ENCODE data around the gene OGFR.

OGFR gene

DNA sequence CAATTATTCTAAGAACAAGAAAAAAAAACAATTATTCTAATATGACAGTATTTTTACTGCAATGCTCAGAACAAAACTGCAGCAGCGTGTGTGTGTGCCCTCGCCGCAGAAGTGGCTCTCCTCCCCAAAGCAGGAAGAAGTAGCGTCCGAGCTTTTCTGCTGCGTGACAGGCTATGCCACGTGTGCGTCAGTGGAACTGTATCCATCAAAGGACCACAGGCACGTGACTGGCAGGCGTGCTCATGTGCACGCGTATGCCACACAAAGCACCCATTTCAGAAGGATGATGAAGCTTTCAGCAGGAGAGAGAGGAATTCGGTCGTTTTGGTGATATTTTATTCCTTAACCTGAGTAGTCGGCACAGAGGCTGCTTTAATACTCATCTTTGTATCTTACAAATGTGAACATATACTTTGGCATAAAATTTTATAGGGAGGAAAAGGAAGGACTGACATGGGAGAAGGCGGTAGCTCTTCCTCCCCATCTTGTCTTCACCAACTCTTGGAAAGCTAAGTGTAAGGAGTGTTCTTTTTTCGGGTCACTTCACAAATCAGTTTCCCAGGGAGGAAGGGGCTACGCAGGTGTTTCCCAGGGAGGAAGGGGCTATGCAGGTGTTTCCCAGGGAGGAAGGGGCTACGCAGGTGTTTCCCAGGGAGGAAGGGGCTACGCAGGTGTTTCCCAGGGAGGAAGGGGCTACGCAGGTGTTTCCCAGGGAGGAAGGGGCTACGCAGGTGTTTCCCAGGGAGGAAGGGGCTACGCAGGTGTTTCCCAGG lies 53.6 kb downstream of the OGFR start:
- Histone ChIP-seq H3K36me3 (ENCODE audit: control insufficient read depth, insufficient read depth, low read length) (peaks cover 3% of the 10 kb centered on the region; the same call in 1 of the 2 replicates), H3K4me3 (replicated peaks; ENCODE audit: low read depth, low read length) (no peak overlapping the region), H3K27me3 (replicated peaks; ENCODE audit: control insufficient read depth, insufficient read depth, low read length) (no peaks in the 10 kb centered on the region)
- DNase-seq (ENCODE audit: extremely low read depth, insufficient read length): no peak
- TF ChIP-seq, protein P1, sequence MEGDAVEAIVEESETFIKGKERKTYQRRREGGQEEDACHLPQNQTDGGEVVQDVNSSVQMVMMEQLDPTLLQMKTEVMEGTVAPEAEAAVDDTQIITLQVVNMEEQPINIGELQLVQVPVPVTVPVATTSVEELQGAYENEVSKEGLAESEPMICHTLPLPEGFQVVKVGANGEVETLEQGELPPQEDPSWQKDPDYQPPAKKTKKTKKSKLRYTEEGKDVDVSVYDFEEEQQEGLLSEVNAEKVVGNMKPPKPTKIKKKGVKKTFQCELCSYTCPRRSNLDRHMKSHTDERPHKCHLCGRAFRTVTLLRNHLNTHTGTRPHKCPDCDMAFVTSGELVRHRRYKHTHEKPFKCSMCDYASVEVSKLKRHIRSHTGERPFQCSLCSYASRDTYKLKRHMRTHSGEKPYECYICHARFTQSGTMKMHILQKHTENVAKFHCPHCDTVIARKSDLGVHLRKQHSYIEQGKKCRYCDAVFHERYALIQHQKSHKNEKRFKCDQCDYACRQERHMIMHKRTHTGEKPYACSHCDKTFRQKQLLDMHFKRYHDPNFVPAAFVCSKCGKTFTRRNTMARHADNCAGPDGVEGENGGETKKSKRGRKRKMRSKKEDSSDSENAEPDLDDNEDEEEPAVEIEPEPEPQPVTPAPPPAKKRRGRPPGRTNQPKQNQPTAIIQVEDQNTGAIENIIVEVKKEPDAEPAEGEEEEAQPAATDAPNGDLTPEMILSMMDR (IDR thresholded peaks at IDR 0.05; ENCODE audit: insufficient read depth, low read length, poor library complexity, severe bottlenecking): no peak

DNA sequence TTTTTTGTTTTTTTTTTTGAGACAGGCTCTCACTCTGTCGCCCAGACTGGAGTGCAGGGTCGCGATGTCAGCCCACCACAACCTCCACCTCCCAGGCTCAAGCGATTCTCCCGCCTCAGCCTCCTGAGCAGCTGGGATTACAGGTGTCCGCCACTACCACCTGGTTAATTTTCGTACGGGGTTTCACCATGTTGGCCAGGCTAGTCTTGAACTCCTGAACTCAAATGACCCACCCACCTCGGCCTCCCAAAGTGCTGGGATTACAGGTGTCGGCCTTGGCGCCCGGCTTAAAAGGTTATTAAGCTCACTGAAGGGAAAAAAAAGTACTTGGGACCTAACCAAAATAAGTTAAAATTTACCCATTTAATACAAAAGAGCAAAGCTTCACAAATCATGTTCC lies 55.1 kb downstream of the OGFR start:
- no peak for DNase-seq (ENCODE audit: extremely low read depth, insufficient read length)
- Histone ChIP-seq H3K27me3 (replicated peaks; ENCODE audit: control insufficient read depth, insufficient read depth, low read length) (no peaks in the 10 kb centered on the region), H3K36me3 (ENCODE audit: control insufficient read depth, insufficient read depth, low read length) (peaks cover 3% of the 10 kb centered on the region; the same call in 1 of the 2 replicates), H3K4me3 (replicated peaks; ENCODE audit: low read depth, low read length) (no peak overlapping the region)
- TF ChIP-seq, protein P1 (IDR thresholded peaks at IDR 0.05; ENCODE audit: insufficient read depth, low read length, poor library complexity, severe bottlenecking): no peak

DNA sequence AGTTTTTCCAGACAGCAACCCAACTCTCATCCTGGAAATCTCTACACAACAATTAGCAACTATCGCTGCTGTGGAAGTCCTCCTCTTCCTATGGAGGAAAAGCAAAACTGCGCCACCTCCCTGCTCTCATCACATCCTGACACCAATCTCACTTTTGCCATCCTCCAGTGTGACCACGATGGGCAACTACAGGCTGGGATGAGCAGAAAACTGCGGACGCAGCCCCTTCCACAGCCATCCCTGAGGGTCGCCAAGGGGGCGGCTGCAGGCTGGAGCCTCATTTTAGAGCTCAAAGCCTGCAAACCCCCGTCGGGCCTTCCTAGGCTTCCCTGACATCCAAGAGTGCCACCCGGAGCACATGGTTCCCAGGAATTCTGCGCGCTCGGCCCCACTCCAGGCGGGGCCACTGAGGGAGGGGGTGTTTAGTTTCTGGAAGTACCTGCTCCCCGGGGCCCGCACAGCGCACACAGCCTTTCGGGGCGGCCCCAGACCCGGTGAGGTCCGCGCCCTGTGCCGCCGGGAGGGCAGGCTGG lies 55.8 kb downstream of the OGFR start:
- no peak for DNase-seq (ENCODE audit: extremely low read depth, insufficient read length)
- H3K4me3 ChIP-seq (replicated peaks; ENCODE audit: low read depth, low read length): peak overlapping the region; percentile 23
- H3K36me3 ChIP-seq (ENCODE audit: control insufficient read depth, insufficient read depth, low read length): peaks cover 3% of the 10 kb centered on the region; the same call in 1 of the 2 replicates
- no peaks in the 10 kb centered on the region for H3K27me3 ChIP-seq (replicated peaks; ENCODE audit: control insufficient read depth, insufficient read depth, low read length)
- TF ChIP-seq, protein P1 (IDR thresholded peaks at IDR 0.05; ENCODE audit: insufficient read depth, low read length, poor library complexity, severe bottlenecking): no peak

DNA sequence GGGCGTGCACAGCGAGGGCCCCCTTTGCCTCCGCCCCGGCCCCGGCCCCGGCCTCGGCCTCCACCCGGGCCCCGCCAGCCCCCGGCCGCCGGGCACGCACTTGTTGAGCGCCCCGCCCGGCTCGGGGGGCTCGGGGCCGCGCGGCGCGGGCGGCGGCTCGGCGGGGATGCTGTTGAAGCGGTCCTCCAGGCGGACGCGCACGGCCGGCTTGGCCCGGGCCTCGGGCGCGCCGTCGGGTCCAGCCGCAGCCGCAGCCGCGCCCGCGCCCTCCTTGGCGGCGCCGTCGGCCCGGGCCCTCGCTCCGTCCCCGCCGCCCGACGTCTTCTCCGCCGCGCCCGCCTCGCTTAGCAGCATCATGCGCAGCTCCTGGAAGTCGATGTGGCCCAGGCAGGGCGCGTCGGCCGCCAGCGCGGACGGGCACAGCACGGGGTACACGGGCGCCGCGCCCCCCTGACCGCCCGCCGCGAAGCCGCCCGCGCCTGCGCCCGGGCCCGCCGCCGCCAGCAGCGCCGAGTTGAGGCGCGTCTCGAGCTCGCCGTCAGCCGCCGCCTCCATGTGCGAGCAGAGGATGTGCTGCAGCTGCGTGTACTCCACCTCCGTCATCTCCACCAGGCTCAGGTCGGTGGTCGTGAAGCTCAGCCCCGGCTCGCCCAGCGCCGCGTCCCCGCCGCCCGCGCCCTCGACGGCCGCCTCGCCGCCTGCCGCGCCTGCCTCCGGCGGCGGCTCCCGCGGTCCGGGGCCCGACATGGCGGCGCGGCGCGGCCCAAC lies 56.5 kb downstream of the OGFR start:
- peak; percentile 62 for DNase-seq (ENCODE audit: extremely low read depth, insufficient read length)

DNA sequence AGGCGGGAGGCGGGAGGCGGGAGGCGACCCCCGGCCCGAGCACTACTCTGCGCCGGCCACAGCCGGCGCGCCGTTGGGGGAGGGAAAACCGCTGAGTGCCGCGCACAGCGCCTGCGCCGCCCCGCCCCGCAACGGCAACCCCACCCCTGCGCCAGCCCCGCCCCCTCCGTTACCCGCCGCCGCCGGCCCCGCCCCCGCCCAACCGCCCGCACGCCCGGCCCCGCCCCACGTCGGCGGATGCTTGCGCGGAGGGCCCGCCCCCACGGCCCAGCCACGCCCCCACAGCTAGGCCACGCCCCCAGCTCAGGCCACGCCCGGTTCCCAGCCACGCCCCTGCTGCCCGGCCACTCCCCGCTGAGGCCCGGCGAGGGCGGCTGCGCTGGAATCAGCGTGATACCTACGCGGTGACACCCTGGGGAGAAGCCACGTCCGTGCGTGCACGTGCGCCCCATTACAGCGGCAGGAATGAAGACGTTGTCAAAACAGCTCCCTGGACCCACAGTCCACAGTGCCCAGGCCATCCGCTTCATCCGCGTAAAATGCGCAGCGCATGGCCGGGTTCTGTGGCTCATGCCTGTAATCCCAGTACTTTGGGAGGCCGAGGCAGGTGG lies 57.2 kb downstream of the OGFR start, which contains the start of gene TCFL5:
TCFL5 (minus strand) TSS at position 97 of the 611 bp plus-strand sequence. CDS start 152 bp downstream, outside the sequence.
- DNase-seq (ENCODE audit: extremely low read depth, insufficient read length): peak; percentile 83
- Histone ChIP-seq H3K36me3 (ENCODE audit: control insufficient read depth, insufficient read depth, low read length) (peaks cover under 1% of the 10 kb centered on the region; the same call in 1 of the 2 replicates), H3K4me3 (replicated peaks; ENCODE audit: low read depth, low read length) (peak within 1 kb of the TSS; percentile 66), H3K27me3 (replicated peaks; ENCODE audit: control insufficient read depth, insufficient read depth, low read length) (no peaks in the 10 kb centered on the region)
- TF ChIP-seq, protein P1 (IDR thresholded peaks at IDR 0.05; ENCODE audit: insufficient read depth, low read length, poor library complexity, severe bottlenecking): no peak

More for the DNA sequence above, 56.5 kb downstream of the OGFR start:
- H3K27me3 ChIP-seq (replicated peaks; ENCODE audit: control insufficient read depth, insufficient read depth, low read length): no peaks in the 10 kb centered on the region
- peaks cover 3% of the 10 kb centered on the region; the same call in 1 of the 2 replicates for H3K36me3 ChIP-seq (ENCODE audit: control insufficient read depth, insufficient read depth, low read length)
- peak overlapping the region; percentile 66 for H3K4me3 ChIP-seq (replicated peaks; ENCODE audit: low read depth, low read length)
- TF ChIP-seq, protein P1 (IDR thresholded peaks at IDR 0.05; ENCODE audit: insufficient read depth, low read length, poor library complexity, severe bottlenecking): no peak
